ENCODE results near the gene OXA1L.
"Not testable (repeated sequence)": the region's sequence is repeated elsewhere in the genome, so short reads cannot be mapped to it uniquely, and the experiment has no call there.

Gene OXA1L

GRCh38 chr14:22768947-22769346 is 2.5 kb downstream of the OXA1L start:
- DNase-seq (ENCODE audit: low read depth in 2 of 2) = no peak

GRCh38 chr14:22769369-22769768 is 2.9 kb downstream of the OXA1L start:
- no peak for DNase-seq (ENCODE audit: low read depth in 2 of 2)

GRCh38 chr14:22770481-22771187 is 4.1 kb downstream of the OXA1L start:
- no peak for DNase-seq (ENCODE audit: low read depth in 2 of 2)

GRCh38 chr14:22772725-22773124 is 6.2 kb downstream of the OXA1L start:
- no peak for DNase-seq (ENCODE audit: low read depth in 2 of 2)

- DNase-seq (ENCODE audit: low read depth in 2 of 2) = no peak
Observed at GRCh38 chr14:22773162-22774010, 6.9 kb downstream of the OXA1L start.

GRCh38 chr14:22774011-22774706 is 7.7 kb downstream of the OXA1L start:
- DNase-seq (ENCODE audit: low read depth in 2 of 2) = no peak

GRCh38 chr14:22776215-22776614 is 9.7 kb downstream of the OXA1L start:
- DNase-seq (ENCODE audit: low read depth in 2 of 2) = no peak

- DNase-seq (ENCODE audit: low read depth in 2 of 2) = not testable (repeated sequence)
Observed at GRCh38 chr14:22776849-22777248, 10.4 kb downstream of the OXA1L start.

GRCh38 chr14:22778084-22778483 is 11.6 kb downstream of the OXA1L start:
- no peak for DNase-seq (ENCODE audit: low read depth in 2 of 2)

- DNase-seq (ENCODE audit: low read depth in 2 of 2) = no peak
Observed at GRCh38 chr14:22780105-22780679, 13.7 kb downstream of the OXA1L start.

GRCh38 chr14:22780941-22781300 is 14.4 kb downstream of the OXA1L start:
- no peak for DNase-seq (ENCODE audit: low read depth in 2 of 2)

- DNase-seq (ENCODE audit: low read depth in 2 of 2) = no peak
Observed at GRCh38 chr14:22781301-22781991, 15.0 kb downstream of the OXA1L start.

GRCh38 chr14:22786685-22787084 is 20.2 kb downstream of the OXA1L start:
- DNase-seq (ENCODE audit: low read depth in 2 of 2) = no peak

- DNase-seq (ENCODE audit: low read depth in 2 of 2) = no peak
Observed at GRCh38 chr14:22791301-22791700, 24.8 kb downstream of the OXA1L start.

GRCh38 chr14:22792158-22792557 is 25.7 kb downstream of the OXA1L start:
- no peak for DNase-seq (ENCODE audit: low read depth in 2 of 2)

GRCh38 chr14:22793550-22793949 is 27.1 kb downstream of the OXA1L start:
- DNase-seq (ENCODE audit: low read depth in 2 of 2) = not testable (repeated sequence)

GRCh38 chr14:22793976-22794375 is 27.5 kb downstream of the OXA1L start:
- DNase-seq (ENCODE audit: low read depth in 2 of 2) = no peak

GRCh38 chr14:22794551-22794951 is 28.1 kb downstream of the OXA1L start:
- DNase-seq (ENCODE audit: low read depth in 2 of 2) = no peak

GRCh38 chr14:22796087-22796707 is 29.7 kb downstream of the OXA1L start:
- no peak for DNase-seq (ENCODE audit: low read depth in 2 of 2)

GRCh38 chr14:22797017-22797917 is 30.8 kb downstream of the OXA1L start:
- DNase-seq (ENCODE audit: low read depth in 2 of 2) = no peak

Data from stimulated activated CD4-positive, alpha-beta T cell treated with anti-CD3 and anti-CD28 coated beads, Interleukin-12 subunit alpha, Interleukin-12 subunit beta, amount 100 ng/mL, for 24 hours (primary cell).